Parathyroid adenoma (tissue), 2 donors: ENCODE data around the gene NTN1.

ENCODE experiments used
- H2AFZ ChIP-seq: fragments of 300-600 bp; sonication (generic); one replicate; pipeline ENCODE4 v1.7.0; 2017; ENCODE audit warnings: antibody characterized with exemption, mild to moderate bottlenecking
- H3K27ac ChIP-seq: fragments of 300-600 bp; sonication (generic); one replicate; pipeline ENCODE4 v1.7.0; 2017
- H3K27me3 ChIP-seq: fragments of 300-600 bp; sonication (generic); one replicate; pipeline ENCODE4 v1.7.0; 2017; ENCODE audit warnings: low read length; ENCODE audit not compliant: control insufficient read depth, insufficient read depth
- H3K36me3 ChIP-seq: fragments of 300-600 bp; sonication (generic); one replicate; pipeline ENCODE4 v1.7.0; 2017; ENCODE audit warnings: low read length; ENCODE audit not compliant: control insufficient read depth, insufficient read depth
- H3K4me1 ChIP-seq: fragments of 300-600 bp; sonication (generic); one replicate; pipeline ENCODE4 v1.7.0; 2017; ENCODE audit warnings: control low read depth
- H3K4me2 ChIP-seq: fragments of 300-600 bp; sonication (generic); one replicate; pipeline ENCODE4 v1.7.0; 2017; ENCODE audit warnings: low read length
- H3K4me3 ChIP-seq: fragments of 300-600 bp; sonication (generic); one replicate; pipeline ENCODE4 v1.7.0; 2017; ENCODE audit warnings: low read depth, low read length
- H3K79me2 ChIP-seq: fragments of 300-600 bp; sonication (generic); one replicate; pipeline ENCODE4 v1.7.0; 2017; ENCODE audit warnings: control low read depth
- H3K9ac ChIP-seq: fragments of 300-600 bp; sonication (generic); one replicate; pipeline ENCODE4 v1.7.0; 2017; ENCODE audit warnings: mild to moderate bottlenecking
- H3K9me3 ChIP-seq: fragments of 300-600 bp; sonication (generic); one replicate; pipeline ENCODE4 v1.7.0; 2017; ENCODE audit warnings: low read length; ENCODE audit not compliant: control insufficient read depth
- TF ChIP-seq, protein P1 (sequence below): fragments of 300-600 bp; sonication (generic); IDR thresholded peaks from one replicate; pipeline ENCODE4 v1.7.0; 2017; ENCODE audit warnings: antibody characterized with exemption, mild to moderate bottlenecking
- donor health status: primary hyperparathyroidism.

The NTN1 gene

DNA sequence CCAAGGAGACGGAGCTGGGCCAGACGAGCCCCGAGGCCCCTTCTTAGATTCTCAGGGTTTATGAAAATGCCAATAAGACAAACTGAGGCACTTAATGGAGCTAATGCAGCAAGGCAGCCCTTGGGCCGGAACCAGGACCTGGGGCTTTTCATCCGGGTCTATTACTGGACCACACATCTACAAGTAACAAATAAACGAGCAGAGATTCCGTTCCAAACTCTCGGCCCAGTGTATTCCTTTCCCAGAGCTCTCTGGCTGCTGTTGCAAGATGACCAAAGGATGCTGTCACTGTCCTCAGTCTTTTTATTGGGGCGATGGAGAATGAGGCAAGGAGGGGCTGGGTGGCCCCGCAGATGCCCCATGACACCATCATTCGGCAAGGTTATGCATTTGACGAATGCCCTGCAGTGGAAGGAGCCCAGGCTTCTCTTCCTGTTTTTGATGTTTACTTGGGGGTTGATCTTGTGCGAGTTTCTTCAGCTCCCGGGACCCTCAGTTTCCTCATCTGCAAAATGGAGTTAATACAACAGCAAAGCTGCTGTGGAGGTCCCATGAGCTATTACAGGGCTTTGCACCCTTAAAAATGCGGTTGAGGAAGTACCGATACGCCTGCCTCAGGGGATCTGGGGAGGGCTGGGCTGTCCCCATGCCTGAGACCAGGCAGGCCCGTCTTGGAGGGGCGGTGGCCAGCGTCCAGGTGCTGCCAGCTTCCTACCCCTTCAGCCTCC is 1.1 kb upstream of the NTN1 start:
- Histone ChIP-seq H3K9me3 (no peaks in the 10 kb centered on the region), H3K4me3 (peak overlapping the region; percentile 33), H3K9ac (no peak overlapping the region), H2AFZ (peak overlapping the region; percentile 25), H3K36me3 (no peaks in the 10 kb centered on the region), H3K4me2 (peak overlapping the region; percentile 67), H3K4me1 (no peaks in the 10 kb centered on the region), H3K79me2 (no peaks in the 10 kb centered on the region), H3K27me3 (no peaks in the 10 kb centered on the region), H3K27ac (no peak overlapping the region)
- TF ChIP-seq, protein P1, sequence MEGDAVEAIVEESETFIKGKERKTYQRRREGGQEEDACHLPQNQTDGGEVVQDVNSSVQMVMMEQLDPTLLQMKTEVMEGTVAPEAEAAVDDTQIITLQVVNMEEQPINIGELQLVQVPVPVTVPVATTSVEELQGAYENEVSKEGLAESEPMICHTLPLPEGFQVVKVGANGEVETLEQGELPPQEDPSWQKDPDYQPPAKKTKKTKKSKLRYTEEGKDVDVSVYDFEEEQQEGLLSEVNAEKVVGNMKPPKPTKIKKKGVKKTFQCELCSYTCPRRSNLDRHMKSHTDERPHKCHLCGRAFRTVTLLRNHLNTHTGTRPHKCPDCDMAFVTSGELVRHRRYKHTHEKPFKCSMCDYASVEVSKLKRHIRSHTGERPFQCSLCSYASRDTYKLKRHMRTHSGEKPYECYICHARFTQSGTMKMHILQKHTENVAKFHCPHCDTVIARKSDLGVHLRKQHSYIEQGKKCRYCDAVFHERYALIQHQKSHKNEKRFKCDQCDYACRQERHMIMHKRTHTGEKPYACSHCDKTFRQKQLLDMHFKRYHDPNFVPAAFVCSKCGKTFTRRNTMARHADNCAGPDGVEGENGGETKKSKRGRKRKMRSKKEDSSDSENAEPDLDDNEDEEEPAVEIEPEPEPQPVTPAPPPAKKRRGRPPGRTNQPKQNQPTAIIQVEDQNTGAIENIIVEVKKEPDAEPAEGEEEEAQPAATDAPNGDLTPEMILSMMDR = no peak

DNA sequence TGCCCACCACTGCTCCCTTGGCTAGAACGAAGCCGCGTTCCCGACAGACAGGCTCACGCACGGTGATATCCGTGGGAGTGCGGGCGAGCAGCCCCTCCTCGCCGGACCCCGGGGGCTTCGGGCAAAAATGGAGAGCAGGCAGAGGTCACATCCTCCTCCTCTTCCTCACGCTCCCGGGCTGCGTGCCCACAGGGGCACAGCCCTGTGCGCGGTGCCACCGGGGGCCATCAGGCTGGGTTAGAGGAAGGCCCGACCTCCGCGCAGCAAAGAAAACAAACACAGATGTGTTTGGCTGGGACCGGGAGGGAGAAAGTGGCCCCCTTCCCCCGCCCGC is 519 bp upstream of the NTN1 start:
- H3K4me2 ChIP-seq = peak overlapping the region; percentile 67
- no peak overlapping the region for H3K9ac ChIP-seq
- no peak overlapping the region for H3K27ac ChIP-seq

DNA sequence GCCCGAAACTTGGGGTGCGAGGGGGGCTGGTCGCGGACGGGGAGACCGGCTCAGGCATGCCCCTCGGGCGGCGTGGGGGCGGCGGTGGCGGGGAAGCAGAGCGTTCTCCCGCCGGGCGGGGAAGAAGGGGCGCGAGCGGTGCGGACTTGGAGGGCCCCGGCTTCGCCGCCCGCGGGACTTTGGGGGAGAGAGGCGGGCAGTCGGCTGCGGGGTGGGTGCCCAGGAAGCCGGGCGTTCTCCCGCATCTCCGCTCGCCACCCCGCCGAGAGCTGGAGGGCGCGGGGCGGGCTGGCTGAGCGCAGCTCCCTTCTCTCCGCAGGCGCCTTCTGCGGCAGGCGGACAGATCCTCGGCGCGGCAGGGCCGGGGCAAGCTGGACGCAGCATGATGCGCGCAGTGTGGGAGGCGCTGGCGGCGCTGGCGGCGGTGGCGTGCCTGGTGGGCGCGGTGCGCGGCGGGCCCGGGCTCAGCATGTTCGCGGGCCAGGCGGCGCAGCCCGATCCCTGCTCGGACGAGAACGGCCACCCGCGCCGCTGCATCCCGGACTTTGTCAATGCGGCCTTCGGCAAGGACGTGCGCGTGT is 772 bp downstream of the NTN1 start:
- Histone ChIP-seq H3K36me3 (no peaks in the 10 kb centered on the region), H3K4me2 (peak overlapping the region; percentile 73), H3K4me3 (peak overlapping the region; percentile 54), H3K9ac (no peak overlapping the region), H3K27ac (no peak overlapping the region), H3K79me2 (no peaks in the 10 kb centered on the region), H3K4me1 (no peaks in the 10 kb centered on the region), H2AFZ (peak overlapping the region; percentile 65), H3K9me3 (no peaks in the 10 kb centered on the region), H3K27me3 (no peaks in the 10 kb centered on the region)
- TF ChIP-seq, protein P1 = no peak

More for the DNA sequence above, 519 bp upstream of the NTN1 start:
- no peaks in the 10 kb centered on the region for H3K27me3 ChIP-seq
- peak overlapping the region; percentile 33 for H3K4me3 ChIP-seq
- H3K9me3 ChIP-seq = no peaks in the 10 kb centered on the region
- H2AFZ ChIP-seq = peak overlapping the region; percentile 25
- TF ChIP-seq, protein P1 = no peak
- no peaks in the 10 kb centered on the region for H3K36me3 ChIP-seq
- no peaks in the 10 kb centered on the region for H3K4me1 ChIP-seq
- no peaks in the 10 kb centered on the region for H3K79me2 ChIP-seq

DNA sequence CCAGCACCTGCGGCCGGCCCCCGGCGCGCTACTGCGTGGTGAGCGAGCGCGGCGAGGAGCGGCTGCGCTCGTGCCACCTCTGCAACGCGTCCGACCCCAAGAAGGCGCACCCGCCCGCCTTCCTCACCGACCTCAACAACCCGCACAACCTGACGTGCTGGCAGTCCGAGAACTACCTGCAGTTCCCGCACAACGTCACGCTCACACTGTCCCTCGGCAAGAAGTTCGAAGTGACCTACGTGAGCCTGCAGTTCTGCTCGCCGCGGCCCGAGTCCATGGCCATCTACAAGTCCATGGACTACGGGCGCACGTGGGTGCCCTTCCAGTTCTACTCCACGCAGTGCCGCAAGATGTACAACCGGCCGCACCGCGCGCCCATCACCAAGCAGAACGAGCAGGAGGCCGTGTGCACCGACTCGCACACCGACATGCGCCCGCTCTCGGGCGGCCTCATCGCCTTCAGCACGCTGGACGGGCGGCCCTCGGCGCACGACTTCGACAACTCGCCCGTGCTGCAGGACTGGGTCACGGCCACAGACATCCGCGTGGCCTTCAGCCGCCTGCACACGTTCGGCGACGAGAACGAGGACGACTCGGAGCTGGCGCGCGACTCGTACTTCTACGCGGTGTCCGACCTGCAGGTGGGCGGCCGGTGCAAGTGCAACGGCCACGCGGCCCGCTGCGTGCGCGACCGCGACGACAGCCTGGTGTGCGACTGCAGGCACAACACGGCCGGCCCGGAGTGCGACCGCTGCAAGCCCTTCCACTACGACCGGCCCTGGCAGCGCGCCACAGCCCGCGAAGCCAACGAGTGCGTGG is 1.5 kb downstream of the NTN1 start:
- no peaks in the 10 kb centered on the region for H3K36me3 ChIP-seq

More for the DNA sequence above, 1.5 kb downstream of the NTN1 start:
- no peaks in the 10 kb centered on the region for H3K79me2 ChIP-seq
- H3K27ac ChIP-seq = no peak overlapping the region
- no peaks in the 10 kb centered on the region for H3K27me3 ChIP-seq
- peak overlapping the region; percentile 73 for H3K4me2 ChIP-seq
- no peak overlapping the region for H3K9ac ChIP-seq
- peak overlapping the region; percentile 65 for H2AFZ ChIP-seq
- peak overlapping the region; percentile 54 for H3K4me3 ChIP-seq
- H3K9me3 ChIP-seq = no peaks in the 10 kb centered on the region
- TF ChIP-seq, protein P1 = no peak
- no peaks in the 10 kb centered on the region for H3K4me1 ChIP-seq
